Tibial nerve (tissue), 3 donors: ENCODE data around the gene TOPBP1.

Experiments
- POLR2A ChIP-seq, 2 donors: fragments of 450-650 bp; IDR thresholded peaks; one replicate each; pipeline ENCODE4 v1.6.1; 2017; ENCODE audit warnings: antibody characterized with exemption in 2 of 2, mild to moderate bottlenecking in 2 of 2, moderate library complexity in 2 of 2
- TF ChIP-seq, protein P1 (sequence below), 5 experiments: fragments of 200-600 bp in 3 of 5; fragments of 450-650 bp in 2 of 5; sonication (generic) in 3 of 5; IDR thresholded peaks; one replicate each; pipeline ENCODE4 v1.5.1; 2016 to 2019; ENCODE audit warnings: antibody characterized with exemption in 5 of 5, mild to moderate bottlenecking in 3 of 5, moderate library complexity in 2 of 5

DNA sequence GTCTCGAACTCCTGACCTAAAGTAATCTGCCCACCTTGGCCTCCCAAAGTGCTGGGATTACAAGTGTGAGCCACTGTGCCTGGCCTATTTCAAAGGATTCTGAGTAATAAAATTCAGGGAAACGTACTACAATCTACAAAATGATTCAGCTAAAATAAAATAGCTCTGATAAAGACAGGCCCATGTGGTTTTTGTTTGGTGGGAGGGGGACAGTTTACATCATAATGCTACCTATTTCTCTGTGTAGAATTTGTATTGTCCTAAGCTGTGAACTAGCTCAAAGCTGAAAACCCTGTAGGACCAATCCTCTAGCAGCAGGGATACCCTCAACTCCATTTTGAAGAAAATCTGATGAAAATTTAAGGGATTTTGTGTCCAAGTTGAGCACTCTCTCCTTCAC is 62.5 kb downstream of the TOPBP1 start:
- TF ChIP-seq, protein P1, sequence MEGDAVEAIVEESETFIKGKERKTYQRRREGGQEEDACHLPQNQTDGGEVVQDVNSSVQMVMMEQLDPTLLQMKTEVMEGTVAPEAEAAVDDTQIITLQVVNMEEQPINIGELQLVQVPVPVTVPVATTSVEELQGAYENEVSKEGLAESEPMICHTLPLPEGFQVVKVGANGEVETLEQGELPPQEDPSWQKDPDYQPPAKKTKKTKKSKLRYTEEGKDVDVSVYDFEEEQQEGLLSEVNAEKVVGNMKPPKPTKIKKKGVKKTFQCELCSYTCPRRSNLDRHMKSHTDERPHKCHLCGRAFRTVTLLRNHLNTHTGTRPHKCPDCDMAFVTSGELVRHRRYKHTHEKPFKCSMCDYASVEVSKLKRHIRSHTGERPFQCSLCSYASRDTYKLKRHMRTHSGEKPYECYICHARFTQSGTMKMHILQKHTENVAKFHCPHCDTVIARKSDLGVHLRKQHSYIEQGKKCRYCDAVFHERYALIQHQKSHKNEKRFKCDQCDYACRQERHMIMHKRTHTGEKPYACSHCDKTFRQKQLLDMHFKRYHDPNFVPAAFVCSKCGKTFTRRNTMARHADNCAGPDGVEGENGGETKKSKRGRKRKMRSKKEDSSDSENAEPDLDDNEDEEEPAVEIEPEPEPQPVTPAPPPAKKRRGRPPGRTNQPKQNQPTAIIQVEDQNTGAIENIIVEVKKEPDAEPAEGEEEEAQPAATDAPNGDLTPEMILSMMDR (IDR thresholded peaks at IDR 0.05) = no peak
- no peak for TF ChIP-seq POLR2A (IDR thresholded peaks at IDR 0.05)
